GM12878 (cell line): ENCODE measurements around the gene FAM163B. TPM values are rescaled to one million over a fixed set of nuclear protein-coding genes. Genes with fewer than 3 reads are reported as not detected.

Experiments
- ATAC-seq: fragments of 200-7000 bp; cut with Tn5 transposase; 3 replicates; pipeline ENCODE4 v1.9.1; 2020; ENCODE audit warnings: mild to moderate bottlenecking, moderate library complexity
- BruUV-seq: library from RNA; stranded (reverse); fragments of 400-500 nt; replicated peaks from 2 replicates; lab custom pipeline; 2021; lab: Mats Ljungman, UMichigan
- CTCF ChIA-PET: fragments of 300-600 bp; sonication (Branson Sonifier 250); formaldehyde crosslinking; extraction: SDS; loops from one replicate; lab custom pipeline; 2021; ENCODE audit warnings: inconsistent platforms; lab: Yijun Ruan, JAX
- POLR2A ChIA-PET: fragments of 350-600 bp; formaldehyde crosslinking; extraction: SDS; loops from one replicate; lab custom pipeline; 2021; ENCODE audit warnings: inconsistent platforms; lab: Charles Lee
- RAD21 ChIA-PET: fragments of 300-600 bp; sonication (Branson Sonifier 250); formaldehyde crosslinking; loops from one replicate; lab custom pipeline; 2023; ENCODE audit warnings: antibody characterized with exemption; ENCODE audit not compliant: unreplicated experiment; lab: Charles Lee
- SMC1A ChIA-PET: fragments of 300-600 bp; sonication (Branson Sonifier 250); formaldehyde crosslinking; loops from one replicate; lab custom pipeline; 2023; ENCODE audit not compliant: unreplicated experiment, uncharacterized antibody; lab: Charles Lee
- DNase-seq: peaks from one replicate; pipeline ENCODE4 v3.0.0-alpha.2; 2011; ENCODE audit warnings: low read depth, low spot score
- FAIRE-seq: peaks from 3 replicates; lab custom pipeline; 2011; peaks lifted over from hg19 to GRCh38; lab: Jason Lieb, UNC
- H2AFZ ChIP-seq: 2 replicates; pipeline ENCODE4 v1.6.0; 2011; ENCODE audit warnings: low read depth, low read length, control low read depth; ENCODE audit not compliant: control insufficient read depth
- H3K27ac ChIP-seq: 2 replicates; pipeline ENCODE4 v1.5.1; 2011; ENCODE audit warnings: control low read depth; ENCODE audit not compliant: control insufficient read depth, insufficient read depth
- H3K27me3 ChIP-seq, 2 experiments: replicated peaks in 1 of 2; 2 replicates each; pipeline versions ENCODE4 v1.6.0 to v1.6.1; 2011; ENCODE audit warnings: low read length in 1 of 2; ENCODE audit not compliant: control insufficient read depth in 2 of 2, insufficient read depth in 2 of 2
- H3K36me3 ChIP-seq, 2 experiments: 2 replicates each; pipeline ENCODE4 v1.5.1; 2011; ENCODE audit warnings: low read length in 1 of 2; ENCODE audit not compliant: control insufficient read depth in 2 of 2, insufficient read depth in 2 of 2
- H3K4me1 ChIP-seq: 2 replicates; pipeline ENCODE4 v1.6.1; 2011; ENCODE audit warnings: mild to moderate bottlenecking, low read length, moderate library complexity, mixed read lengths; ENCODE audit not compliant: control insufficient read depth, insufficient read depth
- H3K4me2 ChIP-seq: 2 replicates; pipeline ENCODE4 v1.6.0; 2011; ENCODE audit warnings: control low read depth; ENCODE audit not compliant: control insufficient read depth, insufficient read depth
- H3K4me3 ChIP-seq: fragments of 200-600 bp; sonication (generic); 2 replicates; pipeline ENCODE4 v1.5.1; 2016
- H3K79me2 ChIP-seq: 2 replicates; pipeline ENCODE4 v1.6.0; 2011; ENCODE audit warnings: low read length; ENCODE audit not compliant: control insufficient read depth, insufficient read depth
- H3K9ac ChIP-seq: 2 replicates; pipeline ENCODE4 v1.8.0; 2011; ENCODE audit warnings: low read length, control low read depth, mixed read lengths; ENCODE audit not compliant: control insufficient read depth, insufficient read depth
- H3K9me3 ChIP-seq: replicated peaks from 3 replicates; pipeline ENCODE4 v1.5.1; 2011; ENCODE audit warnings: mild to moderate bottlenecking, low read length; ENCODE audit not compliant: control insufficient read depth, insufficient read depth
- H4K20me1 ChIP-seq: 2 replicates; pipeline ENCODE4 v1.6.0; 2011; ENCODE audit not compliant: control insufficient read depth, insufficient read depth
- ASH2L ChIP-seq: fragments of 300-600, 200-600 bp; sonication (generic); IDR thresholded peaks from 2 replicates; pipeline ENCODE4 v1.6.1; 2017; ENCODE audit warnings: low read depth, mild to moderate bottlenecking, borderline replicate concordance
- CBFB ChIP-seq: IDR thresholded peaks from 2 replicates; pipeline ENCODE4 v1.6.1; 2016; ENCODE audit warnings: antibody characterized with exemption, low read depth
- EGR1 ChIP-seq, 2 experiments: IDR thresholded peaks; 1 replicate in 1 of 2; 2 replicates in 1 of 2; pipeline ENCODE4 v1.6.1; 2011 to 2012; ENCODE audit warnings: low read depth in 2 of 2, low read length in 2 of 2, borderline replicate concordance in 1 of 2, mild to moderate bottlenecking in 1 of 2, moderate library complexity in 1 of 2
- ELK1 ChIP-seq: IDR thresholded peaks from 2 replicates; pipeline ENCODE4 v1.6.1; 2012; ENCODE audit warnings: low read depth, low read length, improper control_type of control experiment
- ESRRA ChIP-seq: IDR thresholded peaks from 2 replicates; pipeline ENCODE4 v1.6.1; 2012; ENCODE audit warnings: mild to moderate bottlenecking, low read length, improper control_type of control experiment
- EZH2 ChIP-seq: IDR thresholded peaks from 2 replicates; pipeline ENCODE4 v1.6.1; 2012; ENCODE audit warnings: low read depth, mild to moderate bottlenecking, control low read depth, inconsistent platforms, low read length, borderline replicate concordance; ENCODE audit not compliant: control insufficient read depth
- IRF5 ChIP-seq: fragments of 450-650 bp; IDR thresholded peaks from 2 replicates; pipeline ENCODE4 v1.6.1; 2017; ENCODE audit warnings: borderline replicate concordance
- MTA3 ChIP-seq: IDR thresholded peaks from 2 replicates; pipeline ENCODE4 v1.6.1; 2012; ENCODE audit warnings: low read length, inconsistent platforms, borderline replicate concordance
- SMARCA5 ChIP-seq: fragments of 450-650 bp; IDR thresholded peaks from 2 replicates; pipeline ENCODE4 v1.6.1; 2017; ENCODE audit warnings: mild to moderate bottlenecking
- SUZ12 ChIP-seq: fragments of 200-600 bp; sonication (generic); IDR thresholded peaks from one replicate; pipeline ENCODE4 v1.6.1; 2018; ENCODE audit warnings: antibody characterized with exemption, mild to moderate bottlenecking; ENCODE audit not compliant: unreplicated experiment
- YBX1 ChIP-seq: fragments of 450-650 bp; IDR thresholded peaks from 2 replicates; pipeline ENCODE4 v1.6.1; 2016; ENCODE audit warnings: antibody characterized with exemption
- ZBTB33 ChIP-seq: fragments of 450-650 bp; IDR thresholded peaks from 2 replicates; pipeline ENCODE4 v1.6.1; 2017; ENCODE audit warnings: mild to moderate bottlenecking
- ZNF217 ChIP-seq: fragments of 450-650 bp; IDR thresholded peaks from 2 replicates; pipeline ENCODE4 v1.6.1; 2017; ENCODE audit warnings: antibody characterized with exemption, mild to moderate bottlenecking
- ZZZ3 ChIP-seq: IDR thresholded peaks from 2 replicates; pipeline ENCODE4 v1.6.1; 2011; ENCODE audit warnings: low read depth; ENCODE audit not compliant: control insufficient read depth, insufficient read length
- WGBS: methylation state at CpG from one replicate; pipeline ENCODE4 v1.1.6; 2016; ENCODE audit warnings: low lambda C conversion rate; ENCODE audit not compliant: insufficient replicate concordance, insufficient coverage; ENCODE audit errors: missing lambda C conversion rate; 5-methylcytosine and 5-hydroxymethylcytosine counted together
- in situ Hi-C: fragments of 300-500 bp; cut with MboI; formaldehyde crosslinking; loops from 9 replicates; pipeline ENCODE4 v1.14.3; 2018; ENCODE audit warnings: mixed read lengths
- intact Hi-C: fragments of 100-400 bp; cut with micrococcal nuclease; formaldehyde crosslinking; loops from one replicate; pipeline ENCODE4 v1.14.2; 2022; ENCODE audit not compliant: unreplicated experiment
- polyA plus RNA-seq, 11 experiments: library from polyadenylated mRNA; depleted of rRNA in 4 of 11; unstranded in 6 of 11; stranded (reverse) in 5 of 11; fragments of >200 nt; fragmentation: Nextera tagmentation in 4 of 11; fragmentation: Illumina TruSeq in 1 of 11; extraction: Ambion mirVana in 4 of 11; extraction: Trizol in 1 of 11; gene quantifications; 1 replicate in 1 of 11; 2 replicates in 10 of 11; pipeline versions ENCODE4 v1.2.1 to v1.2.3, GENCODE V29; 2011 to 2016; ENCODE audit warnings: inconsistent platforms in 2 of 11, missing spikeins in 2 of 11, low read depth in 1 of 11
- total RNA-seq, 4 experiments: library from RNA; depleted of rRNA in 3 of 4; stranded (reverse); fragments of >200 nt in 3 of 4; fragmentation: Illumina TruSeq in 1 of 4; extraction: Trizol in 1 of 4; gene quantifications; 2 replicates each; pipeline versions ENCODE4 v1.2.1 to v1.2.3, GENCODE V29; 2013 to 2021
- TF ChIP-seq, protein P1 (sequence below): fragments of 150-350 bp; IDR thresholded peaks from 2 replicates; pipeline ENCODE4 v1.6.1; 2016; ENCODE audit warnings: low read depth, low read length

Gene FAM163B
- total and polyA plus RNA-seq, 10 of the 15 experiments (the other 5 are each of a cell fraction or from before 2014, with no cell fraction given) = not detected

DNA sequence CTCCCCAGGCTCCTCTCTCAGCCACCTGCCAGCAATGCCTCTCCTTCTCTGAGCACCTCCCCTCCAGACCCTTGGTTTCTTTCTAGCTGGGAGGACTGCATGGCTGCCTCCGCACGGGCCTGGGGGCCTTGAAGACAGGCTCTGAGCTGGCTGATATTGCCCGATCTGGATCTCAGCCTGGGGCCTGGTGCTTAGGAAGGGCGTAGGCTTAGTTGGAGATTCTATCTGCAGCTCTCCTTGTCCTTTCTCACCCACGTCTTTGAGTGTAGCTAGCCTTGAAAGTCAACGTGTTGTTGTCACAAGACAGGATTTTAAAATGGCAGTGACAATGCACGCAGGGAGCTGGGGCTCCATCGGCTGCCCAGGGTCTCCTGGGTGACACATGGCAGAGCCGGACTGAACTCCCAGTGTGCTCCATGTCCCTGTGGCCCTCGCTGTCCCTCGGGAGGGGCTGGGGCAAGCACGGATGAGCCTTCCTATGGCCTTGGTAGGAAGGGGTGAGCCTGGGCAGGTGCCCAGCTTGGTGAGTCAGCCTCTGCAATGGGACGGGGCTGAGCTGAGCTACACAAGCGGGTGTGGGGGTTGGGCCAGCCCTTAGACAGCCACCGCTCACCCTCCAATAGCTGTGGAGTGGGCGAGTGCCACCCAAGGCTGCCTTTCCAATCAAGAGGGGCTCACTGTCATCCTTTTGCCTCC is 65.3 kb downstream of the FAM163B start (continued):
- TF ChIP-seq ELK1 (no peak), ZNF217 (no peak)

DNA sequence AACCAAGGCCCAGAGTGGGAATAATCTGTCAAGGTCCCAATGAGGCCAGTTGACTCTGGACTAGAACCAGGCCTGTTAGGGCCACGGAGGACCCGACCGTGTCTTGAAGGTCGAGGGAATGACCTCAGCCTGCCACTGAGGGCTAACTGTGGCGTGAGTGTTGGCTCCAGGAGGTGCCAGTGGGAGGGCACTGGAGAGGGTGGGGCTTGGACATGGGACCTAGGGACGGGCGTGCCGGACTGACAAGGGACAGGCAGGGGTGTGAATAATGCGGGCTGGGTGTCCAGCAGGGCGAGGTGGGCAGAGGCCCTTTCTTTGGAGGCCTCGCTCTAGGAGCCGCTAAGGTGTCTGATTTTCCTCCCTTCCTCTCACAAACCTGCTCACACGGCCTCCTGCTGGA is 67.2 kb downstream of the FAM163B start:
- FAIRE-seq = no peak
- TF ChIP-seq CBFB (no peak), SMARCA5 (no peak), EZH2 (no peak), EGR1 (IDR thresholded peaks at IDR 0.05; ENCODE audit: borderline replicate concordance in 1 of 2, low read depth in 2 of 2, low read length in 2 of 2) (no peak), MTA3 (no peak), ZBTB33 (no peak), IRF5 (no peak), ASH2L (no peak), ESRRA (no peak), ZZZ3 (no peak), YBX1 (no peak), SUZ12 (no peak)
- TF ChIP-seq, protein P1, sequence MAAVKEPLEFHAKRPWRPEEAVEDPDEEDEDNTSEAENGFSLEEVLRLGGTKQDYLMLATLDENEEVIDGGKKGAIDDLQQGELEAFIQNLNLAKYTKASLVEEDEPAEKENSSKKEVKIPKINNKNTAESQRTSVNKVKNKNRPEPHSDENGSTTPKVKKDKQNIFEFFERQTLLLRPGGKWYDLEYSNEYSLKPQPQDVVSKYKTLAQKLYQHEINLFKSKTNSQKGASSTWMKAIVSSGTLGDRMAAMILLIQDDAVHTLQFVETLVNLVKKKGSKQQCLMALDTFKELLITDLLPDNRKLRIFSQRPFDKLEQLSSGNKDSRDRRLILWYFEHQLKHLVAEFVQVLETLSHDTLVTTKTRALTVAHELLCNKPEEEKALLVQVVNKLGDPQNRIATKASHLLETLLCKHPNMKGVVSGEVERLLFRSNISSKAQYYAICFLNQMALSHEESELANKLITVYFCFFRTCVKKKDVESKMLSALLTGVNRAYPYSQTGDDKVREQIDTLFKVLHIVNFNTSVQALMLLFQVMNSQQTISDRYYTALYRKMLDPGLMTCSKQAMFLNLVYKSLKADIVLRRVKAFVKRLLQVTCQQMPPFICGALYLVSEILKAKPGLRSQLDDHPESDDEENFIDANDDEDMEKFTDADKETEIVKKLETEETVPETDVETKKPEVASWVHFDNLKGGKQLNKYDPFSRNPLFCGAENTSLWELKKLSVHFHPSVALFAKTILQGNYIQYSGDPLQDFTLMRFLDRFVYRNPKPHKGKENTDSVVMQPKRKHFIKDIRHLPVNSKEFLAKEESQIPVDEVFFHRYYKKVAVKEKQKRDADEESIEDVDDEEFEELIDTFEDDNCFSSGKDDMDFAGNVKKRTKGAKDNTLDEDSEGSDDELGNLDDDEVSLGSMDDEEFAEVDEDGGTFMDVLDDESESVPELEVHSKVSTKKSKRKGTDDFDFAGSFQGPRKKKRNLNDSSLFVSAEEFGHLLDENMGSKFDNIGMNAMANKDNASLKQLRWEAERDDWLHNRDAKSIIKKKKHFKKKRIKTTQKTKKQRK = no peak

More for the DNA sequence above, 67.2 kb downstream of the FAM163B start:
- Histone ChIP-seq H4K20me1 (no peaks in the 10 kb centered on the region), H3K27me3 (peaks cover 0 to 7% of the 10 kb centered on the region in 2 experiments; a peak in 3 of 4 replicates), H3K79me2 (no peaks in the 10 kb centered on the region), H3K9me3 (no peaks in the 10 kb centered on the region), H3K4me2 (no peak overlapping the region), H3K4me1 (no peaks in the 10 kb centered on the region; the same call in 1 of the 2 replicates), H2AFZ (no peak overlapping the region), H3K27ac (no peak overlapping the region), H3K4me3 (no peak overlapping the region), H3K36me3 (no peaks in the 10 kb centered on the region), H3K9ac (no peak overlapping the region)
- CTCF ChIA-PET = interaction anchor here (0.8 kb wide), 1 partner anchor 303 kb away, joined by 3 read pairs; no protein-coding TSS in a partner anchor
- POLR2A ChIA-PET = no interaction called here
- intact Hi-C loops = no loop called here
- in situ Hi-C loops = loop anchor here (25.0 kb wide), 1 partner anchor 470 kb away; no protein-coding TSS in a partner anchor
- 35% methylated on average over 11 of the region's 13 CpGs for WGBS
- RAD21 ChIA-PET = no interaction called here
- DNase-seq = no peak
- SMC1A ChIA-PET = no interaction called here
- no TSS peak for BruUV-seq
- no peak for ATAC-seq
